GM18909 (cell line): ENCODE results near the gene BRMS1.

Experiments
- ATAC-seq: cut with Tn5 transposase; IDR thresholded peaks from one replicate; pipeline ENCODE4 v1.9.1; 2021; ENCODE audit warnings: mild to moderate bottlenecking; ENCODE audit not compliant: unreplicated experiment, poor library complexity

The BRMS1 gene

DNA sequence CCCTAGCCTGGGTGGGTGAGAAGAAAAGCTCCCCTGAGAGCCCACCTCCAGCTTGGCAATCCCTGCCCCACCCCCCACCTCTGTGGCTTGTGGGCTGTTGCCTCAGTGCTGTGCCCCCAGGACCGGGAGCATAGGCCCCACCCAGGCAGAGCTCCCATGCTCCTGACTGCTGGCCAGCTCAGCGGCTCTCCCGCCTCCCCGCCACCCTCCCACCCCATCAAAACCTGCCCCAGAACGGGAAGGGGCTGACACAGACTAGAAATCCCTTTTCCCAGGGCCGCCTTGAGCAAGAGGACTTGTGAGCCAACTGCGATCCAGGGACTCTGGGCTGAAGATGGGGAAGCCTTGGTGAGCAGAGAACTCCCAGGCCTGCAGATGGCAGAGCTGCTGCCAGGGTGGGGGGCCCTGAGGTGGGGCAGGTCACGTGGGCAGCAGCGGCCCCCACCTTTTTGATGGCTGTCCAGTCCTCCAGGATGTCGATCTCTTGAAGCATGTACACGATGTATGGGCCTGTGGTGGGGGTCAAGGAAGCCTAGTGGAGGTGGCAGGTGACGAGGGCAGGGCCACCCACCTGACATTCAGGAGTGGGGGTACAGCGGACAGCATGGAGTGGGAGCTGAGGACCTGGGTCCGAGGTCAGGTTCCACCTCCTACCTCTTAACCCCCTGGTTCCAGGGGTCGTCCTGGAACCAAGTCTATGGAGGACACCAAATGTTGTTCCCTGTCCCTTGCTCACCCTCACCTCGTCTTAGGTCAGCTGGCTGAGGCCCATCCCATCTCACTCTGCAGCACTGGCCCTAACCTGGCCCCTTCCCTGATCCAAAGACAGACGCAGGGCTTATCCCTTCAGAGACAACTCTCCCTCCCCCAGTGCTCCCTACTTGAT is 6.4 kb downstream of the BRMS1 start:
- ATAC-seq, result no peak

DNA sequence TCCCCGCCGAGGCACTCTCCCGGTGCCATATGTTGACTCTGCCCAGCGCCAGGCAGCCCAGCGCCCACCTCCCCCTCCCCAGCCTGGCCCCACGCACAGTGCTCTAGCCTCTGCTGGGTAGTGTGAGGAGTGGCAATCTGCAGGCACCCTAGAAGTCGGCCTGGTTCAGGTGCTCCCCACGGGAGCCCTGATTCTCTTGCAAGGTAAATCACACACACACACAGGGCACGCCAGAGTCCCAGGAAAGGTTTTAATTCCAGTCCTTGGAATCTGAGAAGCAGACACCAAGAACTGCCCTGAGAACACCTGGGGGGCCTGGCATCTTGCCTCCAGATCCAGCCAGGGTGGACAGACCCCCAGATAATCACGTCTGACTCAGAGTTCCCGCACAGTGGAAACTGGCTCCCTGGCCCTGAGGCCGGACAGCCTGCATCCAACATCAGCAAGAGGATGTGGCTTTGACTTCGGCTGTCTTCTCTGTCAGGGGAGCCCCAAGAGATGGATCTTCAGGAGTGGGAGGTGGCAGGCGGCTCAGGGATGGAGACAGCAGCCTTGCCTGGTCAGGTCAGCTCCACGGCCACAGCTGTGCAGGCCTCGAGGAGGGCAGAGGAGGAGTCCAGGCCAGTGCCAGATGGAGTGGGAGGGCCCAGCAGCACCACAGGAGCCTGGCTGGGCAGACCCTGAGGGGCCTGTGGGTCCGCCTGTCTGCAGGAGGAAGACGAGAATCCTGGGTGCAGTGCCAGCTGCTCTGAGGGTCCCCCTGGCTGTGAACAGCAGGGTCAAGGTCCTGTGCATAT is 7.6 kb downstream of the BRMS1 start:
- ATAC-seq, result no peak

DNA sequence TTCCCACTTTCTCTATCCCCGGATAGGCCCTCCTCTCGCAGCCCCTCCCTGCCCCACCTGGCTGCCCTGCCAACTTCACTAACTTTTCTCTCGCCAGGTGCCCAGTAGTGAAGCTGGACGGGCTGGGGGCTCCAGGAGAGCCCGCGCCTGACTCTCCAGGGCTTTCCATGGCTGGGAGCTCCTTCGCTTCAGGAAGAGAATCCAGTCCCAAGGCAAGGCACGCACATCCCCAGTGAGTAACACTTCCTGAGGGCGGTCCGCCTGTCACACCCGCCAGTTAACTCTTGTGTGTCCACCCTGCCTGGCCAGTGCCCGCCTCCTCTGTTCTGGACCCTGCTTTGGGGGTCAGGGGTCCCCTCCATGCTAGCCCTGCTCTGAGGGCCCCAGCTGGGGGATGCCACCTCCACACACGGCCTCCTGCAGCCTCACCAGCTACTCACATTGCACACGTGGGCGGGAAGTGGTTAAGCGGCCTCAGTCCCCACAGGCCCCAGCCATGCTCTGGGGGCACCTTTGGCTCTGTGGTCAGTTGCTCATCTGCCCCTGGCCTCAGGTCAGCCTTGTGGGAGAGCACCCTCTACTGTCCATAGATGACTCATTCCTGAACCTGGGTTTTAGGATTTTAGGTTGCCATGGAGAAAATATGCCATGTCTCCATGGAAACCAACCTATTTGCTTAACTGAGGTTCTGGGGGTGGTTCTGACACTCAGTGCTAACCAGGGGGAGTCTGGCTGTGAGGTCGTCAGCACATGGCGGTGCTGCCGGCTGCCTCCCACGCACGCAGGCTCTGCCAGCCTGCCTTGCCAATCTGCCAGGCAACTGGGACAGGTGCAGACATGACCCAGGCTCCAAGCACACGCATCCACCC is 8.4 kb downstream of the BRMS1 start, which contains the start of gene RIN1:
Gene RIN1 (minus strand): TSS at position 201 of the 869 bp plus-strand sequence. CDS start 32 bp downstream, at position 169.
- ATAC-seq, result peak; percentile 68

DNA sequence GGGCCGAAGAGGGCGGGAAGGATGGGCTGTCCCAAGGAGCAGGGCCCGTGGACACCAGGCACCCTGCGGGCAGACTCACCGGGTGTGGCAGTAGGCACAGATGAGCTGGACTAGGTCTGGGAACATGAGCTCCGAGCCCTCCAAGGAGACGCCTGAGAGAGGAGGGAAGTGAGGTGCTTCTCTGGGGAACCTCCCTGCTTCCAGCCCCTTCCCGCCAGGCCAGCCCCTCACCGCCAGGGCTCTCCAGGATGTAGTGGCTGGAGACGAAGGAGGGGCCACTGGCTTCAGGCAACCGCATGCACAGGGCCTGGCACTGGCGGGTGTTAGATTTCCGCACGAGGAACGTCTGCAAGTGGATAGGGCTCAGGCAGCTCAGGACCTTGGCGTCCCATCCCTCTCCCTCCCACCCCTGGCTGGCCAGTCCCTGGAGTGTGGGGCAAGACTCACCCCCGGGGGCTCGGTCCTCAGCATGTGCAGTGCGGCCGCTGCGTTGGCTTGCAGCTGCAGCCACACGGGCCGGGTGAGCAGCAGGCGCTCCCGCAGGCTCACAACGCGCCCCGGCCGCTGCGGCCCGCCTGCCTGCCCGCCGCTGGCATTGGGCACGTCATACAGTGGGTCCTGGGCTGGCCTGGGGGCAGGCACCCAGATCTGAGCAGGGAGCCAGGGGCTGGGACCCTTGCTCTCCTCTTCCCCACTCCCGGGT is 9.2 kb downstream of the BRMS1 start:
- ATAC-seq, result no peak

DNA sequence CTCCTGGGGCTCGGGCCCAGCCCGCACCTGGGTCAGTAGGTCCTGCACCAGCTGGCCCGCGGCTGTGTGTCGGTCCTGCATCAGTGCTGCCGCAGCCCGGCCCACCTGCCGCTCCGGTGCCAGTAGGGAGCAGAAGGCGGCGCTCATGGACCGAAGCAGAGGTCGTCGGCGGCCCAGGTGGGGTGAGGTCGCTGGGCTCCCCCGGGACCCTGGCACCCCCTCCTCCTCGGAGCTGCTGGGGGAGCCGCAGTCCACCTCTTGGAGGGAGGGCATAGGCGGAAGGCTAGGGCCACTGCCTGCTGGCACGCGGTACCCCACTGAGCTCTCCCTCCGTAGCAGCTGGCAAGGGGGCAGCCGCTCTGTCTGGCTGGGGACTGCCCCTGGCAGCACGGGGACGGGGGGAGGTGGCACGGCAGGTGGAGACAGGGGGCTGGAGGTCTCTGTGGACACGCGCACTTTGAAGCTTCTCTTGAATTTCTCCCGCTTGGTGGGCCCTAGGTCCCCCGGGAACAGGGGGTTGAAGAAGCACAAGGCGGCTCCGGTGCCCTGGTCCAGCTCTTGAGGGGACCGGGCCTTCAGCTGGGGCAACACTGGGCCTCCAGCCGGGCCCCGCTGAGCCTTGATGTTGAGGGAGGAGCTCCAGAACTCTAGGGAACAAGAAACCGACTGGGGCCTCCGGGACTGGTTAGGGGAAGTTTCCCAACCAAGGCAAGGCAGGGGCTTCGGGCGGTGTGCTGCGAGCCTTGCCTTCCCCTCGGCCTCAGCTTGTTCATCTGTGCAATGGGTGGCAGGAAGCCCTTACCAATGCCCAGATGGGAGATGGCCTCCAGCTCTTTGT is 10.1 kb downstream of the BRMS1 start:
- ATAC-seq, result no peak

- ATAC-seq, result no peak
Measured at GRCh38 chr11:66333896-66334604, 10.9 kb downstream of the BRMS1 start.

- ATAC-seq, result no peak
Measured at GRCh38 chr11:66333220-66333877, 11.6 kb downstream of the BRMS1 start.

- ATAC-seq, result no peak
Measured at GRCh38 chr11:66332371-66333219, 12.3 kb downstream of the BRMS1 start.

DNA sequence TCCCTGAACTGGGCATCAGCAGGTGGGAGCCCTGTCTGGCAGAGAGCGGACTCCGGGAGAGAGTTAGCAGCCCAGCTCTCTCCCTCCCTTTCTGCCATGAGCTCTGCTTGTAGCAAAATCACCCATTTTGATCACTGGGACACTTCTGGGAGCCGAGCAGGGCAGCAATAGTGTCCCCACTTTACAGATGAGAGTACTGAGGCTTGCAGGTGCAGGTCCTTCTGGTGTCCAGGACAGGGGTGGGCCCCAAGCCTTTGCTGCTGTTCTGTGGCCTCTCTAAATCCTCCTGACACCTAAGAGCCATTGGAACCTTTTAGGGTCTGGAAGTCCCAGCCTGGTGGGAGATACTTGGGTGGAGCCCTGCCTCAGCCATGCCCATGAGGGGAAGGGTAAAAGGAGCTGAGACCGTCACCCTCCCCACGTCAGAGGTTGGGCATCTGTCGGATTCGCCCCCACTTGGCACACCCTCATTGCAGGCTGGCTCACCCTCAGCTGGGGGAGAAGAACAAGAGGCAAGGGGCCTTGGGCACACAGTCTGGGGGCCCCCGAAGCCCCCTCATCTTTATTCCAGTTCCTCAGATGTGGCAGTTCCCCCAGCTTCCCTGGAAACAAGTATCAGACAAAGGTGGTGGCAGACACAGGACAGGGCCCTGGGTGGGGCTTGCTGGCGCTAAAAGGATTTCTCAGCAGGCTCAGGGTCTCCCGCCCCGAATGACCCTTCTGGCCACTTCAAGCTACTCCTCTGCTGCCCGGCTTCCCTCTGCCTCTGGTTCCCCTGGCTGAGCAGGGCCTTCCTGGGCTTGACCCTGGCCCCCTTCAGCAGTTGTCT is 13.1 kb downstream of the BRMS1 start:
- ATAC-seq, result no peak

DNA sequence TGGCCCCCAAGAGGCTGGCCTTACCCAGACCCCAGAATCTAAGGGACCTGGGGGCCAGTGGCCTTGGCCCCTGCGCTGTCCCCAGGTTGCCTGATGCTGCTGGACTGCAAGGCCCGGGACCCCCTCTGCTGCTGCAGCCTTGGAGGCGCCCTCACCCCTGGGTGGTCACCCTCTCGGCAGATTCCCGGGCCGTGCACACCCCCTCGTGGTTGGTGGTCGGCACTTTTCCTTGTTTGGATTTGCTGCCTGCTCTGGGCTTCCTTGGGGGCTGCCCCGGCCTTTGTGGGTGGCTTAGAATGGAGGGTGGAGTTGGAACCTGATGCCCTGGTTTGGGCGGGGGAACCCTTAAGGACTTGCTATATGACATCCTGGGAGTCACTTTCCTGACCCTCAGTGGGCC is 14.0 kb downstream of the BRMS1 start:
- ATAC-seq, result no peak

DNA sequence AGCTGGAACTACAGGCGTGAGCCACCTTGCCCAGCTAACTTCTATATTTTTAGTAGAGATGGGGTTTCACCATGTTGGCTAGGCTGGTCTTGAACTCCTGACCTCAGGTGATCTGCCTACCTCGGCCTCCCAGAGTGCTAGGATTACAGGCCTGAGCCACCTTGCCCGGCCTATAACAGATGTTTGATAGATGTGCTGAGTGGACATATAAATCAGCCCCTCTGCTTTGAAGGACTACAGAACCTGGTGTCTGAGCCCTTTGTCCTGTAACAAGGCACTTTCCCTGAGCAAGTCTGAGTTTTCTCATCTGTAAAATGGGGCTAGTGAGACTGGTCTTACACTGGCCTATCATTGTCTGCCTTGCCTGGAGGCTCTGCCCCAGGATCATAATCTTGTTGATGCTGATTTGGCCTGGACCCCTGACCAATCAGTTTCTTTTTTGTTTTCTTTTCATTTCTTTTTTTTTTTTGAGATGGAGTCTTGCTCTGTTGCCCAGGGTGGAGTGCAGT is 15.7 kb downstream of the BRMS1 start:
- no peak for ATAC-seq

DNA sequence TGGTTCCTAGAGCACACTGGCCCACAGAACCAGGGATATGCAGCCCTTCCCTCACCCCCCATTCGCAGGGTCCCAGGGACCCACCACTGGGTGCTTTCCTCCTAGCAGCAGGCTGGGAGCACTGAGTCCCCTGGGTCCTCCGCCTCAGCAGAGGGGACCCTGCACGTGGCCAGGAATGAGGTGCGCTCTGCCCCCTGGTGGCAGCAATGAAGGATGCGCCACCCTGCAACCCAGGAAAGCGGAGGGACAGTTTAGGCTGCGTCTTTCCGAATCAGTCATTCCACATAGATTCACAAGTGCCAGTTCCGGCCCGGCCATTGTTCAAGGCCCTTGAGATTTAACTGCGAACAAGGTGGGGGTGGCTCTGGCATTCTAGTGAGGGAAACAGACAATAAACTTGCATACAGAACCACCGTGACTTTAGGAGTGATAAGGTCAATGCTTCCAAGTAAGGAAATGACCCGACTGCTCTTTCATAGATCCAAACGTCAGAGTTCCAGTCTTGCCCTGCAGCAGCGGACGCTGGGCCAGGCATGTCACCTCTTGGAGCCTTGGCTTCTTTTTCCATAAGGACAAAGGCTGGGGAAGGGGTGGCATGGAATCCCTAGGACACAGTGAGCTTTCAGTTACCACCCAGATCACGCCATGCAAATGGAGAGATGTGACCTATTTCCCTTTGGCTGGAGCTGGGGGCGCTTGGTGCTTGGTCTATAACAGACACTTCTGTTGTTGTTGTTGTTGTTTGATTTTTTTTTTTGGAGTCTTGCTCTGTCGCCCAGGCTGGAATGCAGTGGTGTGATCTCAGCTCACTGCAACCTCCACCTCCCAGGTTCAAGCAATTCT is 16.4 kb downstream of the BRMS1 start:
- ATAC-seq, result peak; percentile 72

DNA sequence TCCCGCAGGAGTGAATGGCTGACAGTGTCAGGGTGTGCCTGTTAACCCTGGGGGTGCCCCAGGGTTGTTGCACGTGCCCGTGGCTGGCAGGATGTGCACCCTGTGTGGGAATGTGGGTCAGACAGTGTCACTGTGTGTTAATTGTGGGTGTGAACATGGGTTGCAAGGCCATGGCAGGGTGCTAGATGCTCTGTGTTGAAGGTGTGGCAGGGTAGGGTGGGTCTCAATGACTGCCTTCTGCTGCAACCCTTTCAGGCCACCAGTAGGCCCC is 16.9 kb downstream of the BRMS1 start:
- no peak for ATAC-seq

- ATAC-seq, result no peak
Measured at GRCh38 chr11:66327171-66328030, 17.5 kb downstream of the BRMS1 start.
